ENCODE measurements around the gene SRRM5.
"Not testable (repeated sequence)": the region's sequence is repeated elsewhere in the genome, so short reads cannot be mapped to it uniquely, and the experiment has no call there.

Gene SRRM5

DNA sequence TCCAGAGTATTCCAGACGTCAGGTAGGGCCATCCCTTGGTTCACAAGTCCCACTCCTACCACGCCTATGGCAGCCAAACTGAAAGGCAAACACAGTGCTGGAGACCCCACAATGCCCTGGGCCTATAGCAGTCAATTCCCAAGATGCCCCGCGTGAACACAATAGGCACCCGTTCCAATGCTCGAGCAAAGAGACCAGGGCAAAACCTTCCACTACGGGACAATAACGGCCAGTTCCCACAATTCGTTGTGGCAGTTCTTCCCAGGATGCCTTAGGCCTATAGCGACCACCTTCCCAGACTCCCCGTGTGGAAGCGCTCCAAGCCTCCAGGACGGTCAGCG, 7.0 kb downstream of the SRRM5 start:
- DNase-seq (ENCODE audit: low spot score): peak; percentile 76

DNA sequence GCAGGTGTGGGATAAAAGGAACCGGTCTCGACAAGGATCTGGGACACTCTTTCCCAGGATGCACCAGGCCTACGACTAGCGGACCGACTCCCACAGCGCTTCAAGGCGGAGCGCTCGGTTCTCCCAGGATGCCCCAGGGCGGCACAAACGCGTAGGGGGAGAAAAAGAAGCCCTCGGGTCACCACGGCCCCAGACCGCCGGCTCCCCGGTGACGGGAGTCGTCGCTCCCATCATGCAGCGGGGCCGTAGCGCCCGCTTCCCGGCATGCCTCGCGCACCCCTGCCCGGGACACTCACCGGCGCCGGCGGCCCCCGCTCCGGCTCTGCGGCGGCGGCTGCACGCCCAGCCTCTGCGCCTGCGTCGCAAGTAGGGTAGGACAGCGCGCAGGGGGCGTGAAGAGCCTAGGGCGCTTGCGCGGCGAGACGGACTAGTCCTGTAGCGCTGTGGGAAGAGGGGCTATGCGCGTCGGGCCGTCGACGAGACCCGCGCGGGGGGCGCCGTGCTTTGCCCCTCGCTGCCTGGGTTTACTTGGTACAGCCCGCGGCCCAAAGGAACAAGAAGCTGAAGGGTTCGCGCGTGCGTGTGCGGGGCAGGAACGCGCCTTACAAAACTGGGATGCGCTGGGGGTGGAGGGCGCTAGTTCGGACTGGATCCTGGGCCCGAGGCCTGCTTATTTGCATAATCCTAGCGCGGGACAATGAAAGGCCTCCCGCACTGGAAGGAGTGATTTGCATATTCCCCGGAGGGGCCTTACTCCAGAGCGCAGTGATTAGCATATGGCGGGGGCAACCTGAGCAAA, 7.6 kb downstream of the SRRM5 start, which contains the start of gene ZNF428:
TSS of gene ZNF428 (minus strand) at position 368 of the 799 bp plus-strand sequence. CDS start 5,325 bp downstream, outside the sequence.
- peak; percentile 94 for DNase-seq (ENCODE audit: low spot score)

DNA sequence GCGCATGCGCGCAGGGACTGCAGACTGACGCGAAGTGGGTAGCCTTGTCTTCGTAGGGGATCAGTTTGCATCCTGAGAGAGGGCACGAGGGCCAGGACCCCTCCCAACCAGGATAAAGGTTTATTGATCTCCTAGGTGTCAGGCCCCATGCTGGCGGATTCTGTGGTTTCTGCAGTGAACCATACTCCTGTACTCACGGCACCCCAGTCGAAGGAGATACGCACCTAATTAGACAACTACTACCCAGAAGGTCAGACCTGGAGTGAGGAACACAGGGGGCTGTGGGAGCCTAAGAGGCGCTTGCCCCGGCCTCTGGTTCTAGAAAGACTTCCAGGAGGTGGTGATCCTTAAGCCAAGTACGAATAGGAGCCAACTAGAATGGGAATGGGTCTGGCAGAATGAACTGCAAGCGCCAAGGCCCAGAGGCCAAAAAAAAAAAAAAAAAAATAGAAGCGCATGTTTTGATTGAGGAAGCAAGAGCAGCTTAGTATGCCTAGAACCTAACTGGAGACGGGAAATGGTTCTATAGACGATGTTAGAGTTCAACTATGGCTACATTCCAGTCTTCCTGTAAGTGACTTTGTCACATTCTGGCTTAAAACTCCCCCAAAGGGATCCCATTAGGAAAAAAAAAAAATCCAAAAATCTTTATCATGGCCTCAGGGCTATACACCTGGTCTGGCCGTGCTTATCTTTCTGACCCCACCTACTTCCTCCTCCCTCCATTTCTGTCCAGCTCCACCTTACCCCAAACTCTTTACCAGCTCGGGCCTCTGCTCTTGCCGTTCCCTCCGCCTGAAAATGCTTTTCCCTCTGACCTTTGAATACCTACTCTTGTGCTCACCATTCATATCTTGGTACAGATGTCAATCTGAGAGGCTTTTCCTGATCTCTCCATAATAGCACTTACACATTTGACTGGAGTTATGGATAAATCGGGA, 8.4 kb downstream of the SRRM5 start:
- no peak for DNase-seq (ENCODE audit: low spot score)

DNA sequence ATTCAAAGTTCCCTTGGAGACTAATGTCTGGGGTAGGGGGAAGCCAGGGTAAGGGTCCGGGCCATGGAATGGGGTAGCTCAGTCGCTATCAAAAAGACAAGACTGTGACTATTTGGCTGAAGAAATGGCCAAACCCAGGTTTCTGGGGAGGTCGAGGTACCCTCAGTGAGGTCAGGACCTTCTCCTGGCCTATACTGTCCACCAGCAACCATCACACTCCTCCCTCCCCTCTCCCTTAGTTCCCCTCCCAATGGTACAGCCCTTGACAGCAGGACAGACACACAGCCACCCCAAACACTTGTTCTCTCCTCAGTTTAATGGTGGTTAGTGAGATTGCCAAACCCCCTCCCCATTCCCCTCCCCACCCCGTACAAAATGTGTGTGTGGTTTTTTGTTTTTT, 10.2 kb downstream of the SRRM5 start:
- DNase-seq (ENCODE audit: low spot score): no peak

DNA sequence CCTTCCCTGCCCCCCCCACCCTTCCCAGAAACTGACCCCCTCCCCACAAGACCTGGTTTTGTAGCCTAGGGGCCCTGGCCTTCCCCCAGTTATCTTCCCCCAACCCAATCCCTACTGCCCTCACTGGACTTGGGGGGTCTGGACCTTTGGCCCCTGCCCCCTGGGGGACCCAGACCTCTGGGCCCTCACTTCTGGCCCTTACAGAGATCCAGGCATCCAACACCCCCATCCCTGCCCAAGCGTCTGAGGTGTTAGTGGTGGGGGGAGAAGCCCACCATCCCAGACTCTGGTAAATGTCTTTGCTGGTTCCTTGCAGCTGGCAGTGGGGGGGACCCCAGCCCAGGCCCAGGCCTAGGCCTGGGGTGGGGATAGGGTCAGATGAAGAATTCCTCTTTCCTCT, 11.1 kb downstream of the SRRM5 start:
- no peak for DNase-seq (ENCODE audit: low spot score)

DNA sequence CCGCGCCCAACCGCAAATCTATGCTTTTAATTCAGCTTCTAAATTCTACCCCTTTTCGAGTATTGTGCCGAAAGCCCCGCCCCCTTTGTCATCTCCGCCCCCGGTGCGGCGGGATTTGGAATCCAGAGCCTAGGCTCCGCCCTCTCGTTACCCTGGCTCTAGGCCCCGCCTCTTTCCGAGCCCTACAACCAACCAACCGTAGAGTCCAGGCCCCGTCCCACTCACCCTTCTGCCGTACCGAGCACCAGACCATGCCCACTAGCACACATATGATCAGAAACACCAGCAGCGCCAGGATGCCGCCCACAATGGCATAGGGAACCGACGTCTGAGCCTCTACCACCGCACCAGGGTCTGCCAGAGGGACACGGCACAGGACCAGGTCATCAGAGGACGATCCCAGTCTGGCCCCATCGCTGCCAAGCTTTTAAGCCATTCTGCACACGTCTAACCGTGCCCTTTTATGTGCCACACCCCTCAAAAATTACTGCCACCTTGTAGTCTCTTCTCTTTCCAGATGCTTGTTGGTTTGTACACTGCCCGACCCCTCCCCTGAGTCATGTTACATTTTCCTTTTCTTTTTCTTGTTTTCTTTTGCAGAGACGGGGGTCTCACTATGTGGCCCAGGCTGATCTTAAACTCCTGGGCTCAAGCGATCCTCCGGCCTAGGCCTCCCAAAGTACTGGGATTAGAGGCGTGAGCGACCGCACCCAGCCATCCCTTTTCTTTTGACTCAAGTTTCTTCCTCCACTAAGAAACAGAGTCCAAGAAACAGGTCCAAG, 12.2 kb downstream of the SRRM5 start:
- no peak for DNase-seq (ENCODE audit: low spot score)

DNA sequence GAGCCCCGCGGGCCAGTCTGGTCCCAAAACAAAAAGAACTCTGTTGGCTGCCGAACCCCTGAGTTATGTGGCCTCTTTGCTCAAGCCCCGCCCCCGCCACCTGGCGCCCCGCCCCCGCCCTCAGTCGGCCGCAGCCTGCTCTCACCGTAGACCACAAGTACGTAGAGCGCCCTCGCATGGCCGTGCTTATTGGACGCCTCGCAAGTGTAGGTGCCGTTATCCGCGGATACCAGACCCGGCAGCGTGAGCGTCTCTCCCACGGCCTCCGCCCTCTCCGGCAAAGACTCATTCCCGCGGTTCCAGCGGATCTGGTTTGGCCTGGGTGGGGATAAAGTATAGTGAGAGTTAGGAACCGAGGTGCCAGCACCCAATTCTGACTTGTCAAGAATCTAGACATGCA, 13.0 kb downstream of the SRRM5 start:
- DNase-seq (ENCODE audit: low spot score): no peak

DNA sequence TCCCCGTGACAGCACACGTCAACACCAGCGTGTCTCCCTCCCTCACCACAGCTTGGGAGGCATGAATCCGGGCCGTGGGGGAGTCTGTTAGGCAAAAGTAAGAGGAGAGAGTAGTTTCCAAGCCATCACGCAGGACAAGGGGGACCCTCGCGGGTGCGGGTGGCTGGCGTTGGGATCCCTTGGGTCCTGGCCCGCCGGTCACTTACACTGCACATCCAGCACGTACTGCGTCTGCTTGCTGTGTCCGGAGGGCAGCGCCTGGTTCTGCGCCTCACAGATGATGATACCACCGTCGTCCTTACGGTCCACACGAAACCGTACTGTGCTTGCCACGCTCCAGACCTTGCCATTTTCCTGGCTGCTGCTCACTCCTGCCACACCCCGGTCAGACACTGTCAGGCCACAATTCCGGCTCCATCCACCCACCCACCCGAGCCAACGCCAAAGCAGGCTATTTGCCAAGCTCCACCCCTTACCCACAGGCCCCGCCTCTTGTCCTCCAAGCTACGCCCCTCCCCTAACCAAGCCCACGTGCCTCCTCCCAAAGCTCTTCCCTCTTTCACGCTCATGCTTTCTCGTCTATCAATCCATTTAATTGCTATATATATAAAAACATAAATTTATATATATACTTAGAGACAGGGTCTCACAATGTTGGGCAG, 14.2 kb downstream of the SRRM5 start:
- no peak for DNase-seq (ENCODE audit: low spot score)

DNA sequence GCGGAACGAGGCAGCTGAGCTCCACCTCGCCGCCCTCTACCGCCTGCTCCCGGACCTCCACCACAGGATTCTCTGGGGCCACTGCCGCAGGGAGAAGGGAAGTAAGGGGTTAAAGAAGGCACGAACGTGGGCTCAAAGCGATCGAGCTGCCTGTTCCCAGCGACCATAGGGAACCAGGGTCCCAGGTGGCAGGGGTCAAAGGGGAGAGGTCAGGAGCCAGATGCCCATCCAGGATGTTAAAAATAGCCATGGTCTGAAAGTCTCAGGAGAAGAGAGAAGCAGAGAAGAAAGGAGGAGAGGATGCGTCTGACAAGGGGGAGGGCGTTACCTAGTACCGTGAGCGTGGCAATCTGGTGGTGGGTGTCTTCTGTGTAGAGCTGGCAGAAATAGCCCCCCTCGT, 14.9 kb downstream of the SRRM5 start:
- no peak for DNase-seq (ENCODE audit: low spot score)

DNA sequence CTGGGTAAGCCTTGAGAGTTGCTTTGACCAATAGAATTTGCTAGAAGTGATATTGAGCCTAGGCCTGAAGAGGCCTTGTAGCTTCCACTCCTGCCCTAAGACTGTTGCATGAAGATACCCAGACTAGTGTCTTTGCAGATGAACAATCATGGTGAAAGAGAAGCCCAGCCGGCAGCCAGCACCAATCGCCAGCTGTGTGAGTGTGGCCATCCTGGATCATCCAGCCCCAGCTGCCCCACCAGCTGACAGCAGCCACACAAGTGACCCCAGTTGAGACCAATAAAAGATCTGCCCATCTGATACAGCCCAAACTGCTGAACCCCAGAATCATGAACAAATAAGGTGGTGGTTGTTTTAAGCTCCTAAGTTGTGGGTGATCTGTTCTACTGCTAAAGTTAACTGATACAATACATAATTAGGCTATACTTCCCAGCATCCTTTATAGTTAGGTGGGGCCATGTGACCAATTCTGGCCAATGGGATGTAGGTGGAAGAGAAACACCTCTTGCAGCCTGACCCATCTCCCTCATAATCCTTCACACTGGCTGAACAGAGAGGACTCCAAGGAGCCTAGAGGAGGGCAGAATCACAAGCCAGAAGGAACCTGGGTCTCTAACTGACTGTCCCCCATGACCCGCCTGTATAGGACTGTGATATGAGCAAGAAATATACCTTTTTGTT, 16.9 kb downstream of the SRRM5 start:
- DNase-seq (ENCODE audit: low spot score): no peak

DNA sequence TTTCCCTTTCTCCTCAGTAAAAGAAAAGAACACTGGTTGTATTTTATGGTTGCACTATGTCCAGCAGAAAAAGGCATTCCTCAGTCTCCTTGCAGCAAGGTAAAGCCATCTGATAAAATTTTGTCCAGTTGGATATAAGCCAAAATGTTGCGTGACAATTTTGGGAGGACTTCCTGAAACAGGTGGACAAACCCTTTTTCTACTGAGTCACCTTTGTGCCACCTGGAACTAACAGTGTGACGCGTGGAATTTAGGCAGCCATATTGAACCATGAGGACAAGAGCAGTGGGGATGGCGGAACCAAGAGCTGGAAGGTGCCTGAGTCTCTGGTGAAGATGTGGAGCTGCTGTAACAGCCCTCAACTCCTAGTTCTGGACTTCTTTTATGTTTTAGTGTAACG, 19.6 kb downstream of the SRRM5 start:
- DNase-seq (ENCODE audit: low spot score): no peak

DNA sequence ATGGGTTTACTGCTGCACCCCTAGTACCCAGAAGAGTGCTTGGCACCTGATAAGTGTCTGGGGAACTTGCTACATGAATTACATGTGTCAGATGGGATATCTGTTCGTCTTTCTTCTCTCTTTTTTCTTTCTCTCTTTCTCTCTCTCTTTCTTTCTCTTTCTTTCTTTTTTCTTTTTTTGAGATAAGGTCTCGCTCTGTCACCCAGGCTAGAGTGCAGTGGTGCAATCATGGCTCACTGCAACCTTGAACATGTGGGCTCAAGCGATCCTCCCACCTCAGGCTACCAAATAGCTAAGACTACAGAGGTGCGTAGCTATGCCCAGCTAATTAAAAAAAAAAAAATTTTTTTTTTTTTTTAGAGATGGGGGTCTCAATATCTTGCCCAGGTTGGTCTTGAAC, 21.6 kb downstream of the SRRM5 start:
- DNase-seq (ENCODE audit: low spot score): no peak

DNA sequence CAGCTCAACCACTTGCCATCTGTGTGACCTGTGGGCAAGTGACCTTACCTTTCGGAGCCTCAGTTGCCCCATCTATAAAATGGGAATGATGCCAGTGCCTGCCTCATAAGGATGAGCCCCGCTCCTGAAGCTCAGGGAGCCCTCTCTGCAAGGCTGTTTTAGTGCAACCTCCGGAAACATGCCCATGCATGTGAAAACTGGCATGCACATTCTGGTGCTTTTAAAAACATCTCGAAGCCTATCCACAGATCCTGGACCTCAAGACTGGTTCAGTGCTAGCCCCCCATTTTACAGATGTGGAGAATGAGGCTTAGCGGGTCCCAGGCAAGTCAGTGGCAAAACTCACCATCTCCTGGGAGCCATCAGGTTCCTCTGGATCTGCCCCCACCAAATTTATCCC, 22.2 kb downstream of the SRRM5 start:
- no peak for DNase-seq (ENCODE audit: low spot score)

DNA sequence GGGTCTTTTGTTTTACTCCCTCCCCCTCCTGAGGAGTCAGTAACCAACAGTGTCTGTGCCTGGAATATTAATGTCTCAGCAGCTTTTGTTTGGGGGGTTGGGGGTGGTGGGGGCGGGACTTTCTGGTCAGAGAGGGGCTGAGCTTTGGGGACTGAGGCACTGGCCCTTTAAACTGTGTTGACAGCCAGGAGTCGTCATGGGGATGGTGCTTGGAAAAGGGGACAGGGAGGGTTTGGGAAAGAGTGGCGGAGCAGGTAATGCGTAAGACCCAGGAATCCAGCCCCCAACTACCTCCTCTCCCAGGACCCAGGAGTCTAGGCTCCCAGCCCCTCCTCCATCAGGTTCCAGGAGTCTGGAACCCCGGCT, 22.6 kb downstream of the SRRM5 start:
- DNase-seq (ENCODE audit: low spot score): no peak

DNA sequence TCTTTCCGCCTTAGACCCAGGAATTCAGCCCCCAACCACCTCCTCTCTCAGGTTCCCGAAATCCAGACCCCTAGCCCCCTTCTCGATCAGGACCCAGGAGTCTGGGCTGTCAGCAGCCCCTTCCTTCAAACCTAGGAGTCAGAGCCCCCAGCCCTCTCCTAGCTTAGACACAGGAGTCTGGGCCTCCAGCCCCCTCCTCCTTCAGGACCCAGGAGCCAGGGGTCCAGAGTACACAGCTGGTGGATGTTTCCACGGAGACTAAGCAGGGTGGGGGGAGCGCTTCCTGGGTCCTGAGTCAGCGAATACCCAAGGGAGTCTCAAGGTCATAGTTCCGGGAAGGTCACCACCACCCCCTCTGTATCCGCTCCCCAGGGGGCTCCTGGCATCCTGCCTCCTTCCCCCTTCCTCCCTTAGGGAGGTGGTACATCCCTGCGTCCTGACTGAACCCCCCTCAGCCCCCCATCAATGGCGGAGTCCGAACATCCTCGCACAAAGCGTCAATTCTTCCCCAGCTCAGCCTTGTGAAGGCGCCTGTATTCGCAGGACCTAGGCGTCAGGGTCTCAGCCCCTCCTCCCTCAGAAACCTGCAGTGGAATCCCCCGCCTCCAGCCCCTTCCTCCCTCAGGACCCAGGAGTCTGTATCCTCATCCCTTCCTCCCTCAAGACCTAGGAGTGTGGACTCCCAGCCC, 23.1 kb downstream of the SRRM5 start:
- DNase-seq (ENCODE audit: low spot score): no peak

DNA sequence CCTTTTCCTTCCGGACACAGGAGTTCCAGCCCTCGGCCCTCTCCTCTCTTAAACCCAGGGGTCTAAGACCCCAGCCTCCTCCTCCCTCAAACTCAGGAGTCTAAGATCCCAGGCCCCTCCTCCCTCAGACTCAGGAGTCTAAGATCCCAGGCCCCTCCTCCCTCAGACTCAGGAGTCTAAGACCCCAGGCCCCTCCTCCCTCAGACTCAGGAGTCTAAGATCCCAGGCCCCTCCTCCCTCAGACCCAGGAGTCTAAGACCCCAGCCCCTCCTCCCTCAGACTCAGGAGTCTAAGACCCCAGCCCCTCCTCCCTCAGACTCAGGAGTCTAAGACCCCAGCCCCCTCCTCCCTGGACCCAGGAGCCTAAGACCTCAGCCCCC, 23.7 kb downstream of the SRRM5 start:
- not testable (repeated sequence) for DNase-seq (ENCODE audit: low spot score)

DNA sequence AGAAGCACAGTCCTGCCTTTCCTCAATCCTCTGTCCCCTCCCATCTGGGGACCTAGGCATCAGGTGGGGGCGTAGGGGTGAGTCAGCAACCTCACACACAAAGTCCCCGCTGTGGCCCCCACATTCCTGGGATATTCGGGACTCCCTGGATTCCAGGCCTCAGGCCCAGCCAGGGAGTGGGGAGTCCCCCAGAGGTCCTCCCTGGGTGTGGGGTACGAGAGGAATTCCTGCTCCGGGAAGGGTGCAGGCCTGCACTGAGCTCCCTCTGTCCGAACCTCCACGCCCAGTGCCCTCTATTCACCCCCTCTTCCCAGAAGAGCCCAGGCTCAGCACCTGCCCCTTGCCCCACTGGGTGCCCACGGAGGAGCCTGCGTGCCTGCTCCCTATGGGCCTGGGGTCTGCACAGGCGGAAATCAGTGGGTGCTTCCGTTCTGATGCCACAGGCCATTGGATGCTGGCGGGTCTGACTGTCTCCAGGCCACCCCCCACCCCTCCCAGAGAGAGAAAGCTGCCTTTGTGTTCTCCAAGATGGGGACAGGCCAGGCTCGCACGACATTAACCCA, 24.3 kb downstream of the SRRM5 start:
- no peak for DNase-seq (ENCODE audit: low spot score)

DNA sequence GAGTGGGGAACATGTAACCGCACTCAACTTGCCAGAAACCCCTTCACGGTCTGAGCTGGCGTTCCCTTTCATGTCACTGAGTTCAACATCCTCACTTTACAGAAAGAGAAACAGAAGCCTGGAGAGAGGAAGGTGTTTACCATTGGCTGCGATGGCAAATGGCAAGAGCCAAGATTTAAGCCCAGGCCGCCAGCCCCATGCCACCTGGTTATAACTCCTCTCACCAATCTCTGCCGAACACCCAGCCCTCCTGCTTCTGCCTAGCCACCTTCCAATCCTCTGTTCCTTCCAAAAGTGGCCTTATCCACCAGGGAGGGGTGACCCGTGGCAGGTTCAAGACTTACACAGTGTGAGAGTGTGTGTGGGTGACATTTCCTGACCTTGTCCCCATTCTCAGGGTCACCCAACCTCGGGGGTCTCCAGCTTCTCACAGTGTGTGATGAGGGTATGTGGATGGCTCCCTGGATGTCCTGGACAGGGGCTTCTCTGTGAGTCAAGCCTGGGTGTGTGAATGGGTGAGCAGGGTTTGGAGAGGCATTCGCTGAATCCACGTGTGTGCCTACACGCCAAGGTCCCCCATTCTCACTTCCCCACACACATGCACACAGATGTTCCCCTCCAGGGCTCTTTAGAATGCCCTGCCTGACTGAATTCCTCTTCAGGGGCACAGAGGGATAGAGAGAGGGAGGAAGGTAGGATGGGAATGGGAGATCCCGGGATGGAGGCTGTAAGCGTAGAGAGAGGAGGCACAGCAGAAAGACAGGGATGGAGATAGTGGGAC, 26.5 kb downstream of the SRRM5 start:
- no peak for DNase-seq (ENCODE audit: low spot score)

DNA sequence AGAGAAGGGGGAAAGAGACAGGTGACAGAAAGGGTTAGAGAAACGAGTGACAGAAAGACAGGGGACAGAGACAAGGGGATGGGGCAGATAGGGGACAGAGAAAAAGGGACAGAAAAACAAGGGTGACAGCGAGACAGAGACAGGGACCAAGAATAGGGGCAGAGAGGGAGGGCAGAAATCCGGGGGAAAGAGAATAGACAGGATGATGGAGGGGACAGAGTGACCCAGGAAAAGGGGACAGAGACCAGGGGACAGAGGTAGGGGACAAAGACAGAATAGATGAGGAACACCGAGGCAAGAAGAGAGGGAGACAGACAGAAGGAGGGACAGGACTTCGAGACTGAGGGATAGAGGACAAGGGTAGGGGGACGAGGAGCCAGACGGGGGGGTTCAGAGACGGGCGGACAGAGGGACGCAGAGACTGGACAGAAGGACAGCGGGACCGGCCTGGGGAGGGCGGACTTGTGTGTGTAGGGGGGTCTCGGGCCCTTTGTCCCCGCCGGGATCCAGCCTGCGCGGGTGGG, 27.2 kb downstream of the SRRM5 start:
- no peak for DNase-seq (ENCODE audit: low spot score)
